ENCODE results near the gene NAA38. TPM values are rescaled to one million over a fixed set of nuclear protein-coding genes. Genes with fewer than 3 reads are reported as not detected.
"Not testable (repeated sequence)": the region's sequence is repeated elsewhere in the genome, so short reads cannot be mapped to it uniquely, and the experiment has no call there.

Gene NAA38
- polyA plus RNA-seq, 3 donors, result 64.5 to 134 (median 104) TPM

DNA sequence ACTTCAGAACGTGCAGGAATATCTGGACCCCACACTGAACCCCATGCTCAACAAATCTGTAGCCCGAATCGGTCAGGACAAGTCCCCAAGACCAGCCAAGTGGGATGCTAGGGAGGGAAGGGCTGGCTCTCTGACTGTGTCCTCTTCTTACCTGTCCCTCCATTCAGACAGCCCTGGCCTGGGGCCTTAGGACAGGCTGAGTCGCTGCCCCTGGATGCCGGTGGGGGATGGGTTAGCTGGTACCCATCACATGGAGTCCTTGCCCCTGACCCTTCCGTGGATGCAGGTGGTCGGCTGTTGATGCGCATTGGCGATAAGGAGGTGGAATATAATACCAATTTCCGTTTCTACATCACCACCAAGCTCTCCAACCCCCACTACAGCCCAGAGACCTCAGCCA lies 39.3 kb downstream of the NAA38 start:
- no peak for DNase-seq (ENCODE audit: extremely low read depth in 1 of 11, low read depth in 9 of 11, low spot score in 4 of 11)

- no peak for DNase-seq (ENCODE audit: extremely low read depth in 1 of 11, low read depth in 9 of 11, low spot score in 4 of 11)
Measured at GRCh38 chr17:7817643-7817964, 39.8 kb downstream of the NAA38 start.

DNA sequence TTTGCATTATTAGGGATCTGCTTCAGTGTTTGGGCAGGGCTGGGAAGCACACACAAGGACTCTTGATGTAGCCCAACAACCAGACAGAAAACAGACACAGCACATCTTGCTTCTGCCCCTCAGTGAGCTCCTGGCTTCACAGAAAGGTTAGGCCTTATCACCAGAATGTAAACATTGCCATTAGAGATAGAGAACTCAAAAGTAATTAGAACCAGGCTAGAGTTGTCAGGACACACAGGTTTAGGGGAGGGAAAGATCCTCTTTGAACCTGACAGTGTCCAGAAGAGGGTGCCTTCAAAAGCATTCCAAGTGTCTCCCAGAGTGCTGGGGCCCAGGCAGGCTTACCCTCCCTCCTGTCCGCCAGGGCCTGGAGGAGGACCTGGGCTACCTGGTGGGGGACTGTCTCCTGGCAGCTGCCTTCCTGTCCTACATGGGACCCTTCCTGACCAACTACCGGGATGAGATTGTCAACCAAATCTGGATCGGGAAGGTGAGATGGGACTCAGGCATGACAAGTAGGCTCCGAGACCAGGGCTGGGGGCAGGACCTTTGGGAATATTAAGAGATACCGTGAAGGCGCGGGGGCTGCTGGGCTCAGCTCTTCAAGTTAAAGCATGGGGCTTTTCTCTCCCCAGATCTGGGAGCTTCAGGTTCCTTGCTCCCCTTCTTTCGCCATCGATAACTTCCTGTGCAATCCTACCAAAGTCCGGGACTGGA lies 40.3 kb downstream of the NAA38 start:
- no peak for DNase-seq (ENCODE audit: extremely low read depth in 1 of 11, low read depth in 9 of 11, low spot score in 4 of 11)

- no peak for DNase-seq (ENCODE audit: extremely low read depth in 1 of 11, low read depth in 9 of 11, low spot score in 4 of 11)
Measured at GRCh38 chr17:7814969-7815368, 42.4 kb downstream of the NAA38 start.

- no peak for DNase-seq (ENCODE audit: extremely low read depth in 1 of 11, low read depth in 9 of 11, low spot score in 4 of 11)
Measured at GRCh38 chr17:7811251-7811650, 46.1 kb downstream of the NAA38 start.

DNA sequence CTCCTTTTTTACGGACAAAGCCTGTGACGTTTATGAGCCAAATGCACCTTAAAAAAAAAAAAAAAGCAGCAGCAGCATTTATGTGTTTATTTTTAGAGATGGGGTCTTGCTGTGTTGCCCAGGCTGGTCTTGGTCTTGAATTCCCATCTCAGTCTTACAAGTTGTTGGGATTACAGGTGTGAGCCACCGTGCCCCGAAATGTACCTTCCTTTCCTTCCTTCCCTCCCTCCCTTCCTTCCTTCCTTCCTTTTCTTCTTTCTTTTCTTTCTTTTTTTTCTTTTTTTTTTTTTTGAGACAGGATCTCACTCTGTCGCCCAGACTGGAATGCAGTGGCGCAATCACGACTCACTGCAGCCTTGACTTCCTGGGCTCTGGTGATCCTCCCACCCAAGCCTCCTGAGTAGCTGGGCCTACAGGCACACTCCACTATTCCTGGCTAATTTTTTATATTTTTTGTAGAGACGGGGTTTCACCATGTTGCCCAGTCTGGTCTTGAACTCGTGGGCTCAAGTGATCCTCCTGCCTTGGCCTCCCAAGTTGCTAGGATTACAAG lies 47.5 kb downstream of the NAA38 start:
- DNase-seq (ENCODE audit: extremely low read depth in 1 of 11, low read depth in 9 of 11, low spot score in 4 of 11), result not testable (repeated sequence)

DNA sequence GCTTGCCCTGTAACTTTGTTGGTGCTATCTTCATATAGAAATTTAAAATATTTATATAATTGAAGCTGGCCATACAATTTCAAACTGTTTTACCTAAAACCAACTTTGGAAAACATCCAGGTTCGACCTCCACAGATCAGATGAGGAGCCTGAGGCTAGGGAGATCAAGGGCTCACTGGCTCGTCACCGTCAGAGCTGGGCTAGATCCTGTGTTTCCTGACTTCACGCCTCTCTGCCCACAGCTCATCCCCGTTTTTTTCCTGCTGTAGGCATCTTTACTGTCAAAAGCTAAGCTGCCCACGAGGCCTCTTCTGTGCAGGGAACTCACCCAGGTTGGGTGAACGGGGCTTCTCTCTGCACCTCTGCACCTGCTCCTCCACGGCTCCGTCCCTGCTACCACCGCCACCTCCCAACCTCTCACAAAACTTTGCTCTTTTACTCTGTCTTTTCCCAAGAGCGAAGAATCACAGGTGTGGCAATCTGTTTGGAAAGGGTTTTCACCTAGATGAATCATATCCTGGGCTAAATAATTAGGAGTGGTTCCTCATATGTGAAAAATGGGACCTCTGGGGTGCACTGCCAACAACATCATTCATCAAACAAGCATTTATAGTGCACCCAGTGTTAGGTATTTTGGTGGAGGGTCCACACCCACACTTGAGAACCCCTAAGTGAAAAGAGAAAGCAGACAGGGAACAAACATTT lies 48.1 kb downstream of the NAA38 start:
- DNase-seq (ENCODE audit: extremely low read depth in 1 of 11, low read depth in 9 of 11, low spot score in 4 of 11), result no peak

DNA sequence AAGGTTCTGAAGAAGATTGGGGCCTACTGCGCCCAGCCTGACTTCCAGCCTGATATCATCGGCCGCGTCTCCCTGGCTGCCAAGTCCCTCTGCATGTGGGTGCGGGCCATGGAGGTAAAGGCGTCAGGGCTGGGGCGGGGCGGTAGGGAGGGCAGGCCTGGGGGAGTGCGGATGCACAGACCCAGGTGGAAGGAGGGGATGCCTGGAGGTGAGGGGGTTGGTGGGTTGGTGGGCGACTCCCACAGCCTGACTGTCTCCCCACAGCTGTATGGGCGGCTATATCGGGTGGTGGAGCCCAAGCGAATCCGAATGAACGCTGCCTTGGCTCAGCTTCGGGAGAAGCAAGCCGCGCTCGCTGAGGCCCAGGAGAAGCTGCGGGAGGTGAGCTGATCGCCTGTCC lies 50.2 kb downstream of the NAA38 start:
- DNase-seq (ENCODE audit: extremely low read depth in 1 of 11, low read depth in 9 of 11, low spot score in 4 of 11), result no peak

Other genes with a start within 250 kb of the NAA38 start
- gene FXR2, start 242.7 kb downstream of the NAA38 start, polyA plus RNA-seq (ENCODE audit: insufficient read length in 3 of 3), result 10 to 100 TPM; 49.6 to 51.8 (median 51.3) TPM
- gene SAT2, start 229.7 kb downstream of the NAA38 start, polyA plus RNA-seq (ENCODE audit: insufficient read length in 3 of 3), result 100 to 1,000 TPM; 141 to 156 (median 145) TPM
- 1 to 10 TPM; 3.4 to 4.7 (median 4.0) TPM for gene SHBG, start 227.4 kb downstream of the NAA38 start, polyA plus RNA-seq (ENCODE audit: insufficient read length in 3 of 3)
- 10 to 100 TPM; 20.7 to 22.9 (median 21.0) TPM for gene ATP1B2, start 206.6 kb downstream of the NAA38 start, polyA plus RNA-seq (ENCODE audit: insufficient read length in 3 of 3)
- gene TP53, start 170.1 kb downstream of the NAA38 start, polyA plus RNA-seq (ENCODE audit: insufficient read length in 3 of 3), result 10 to 100 TPM; 70.5 to 75.4 (median 73.3) TPM
- gene WRAP53, start 169.1 kb downstream of the NAA38 start, polyA plus RNA-seq (ENCODE audit: insufficient read length in 3 of 3), result 10 to 100 TPM; 12.4 to 15.3 (median 12.9) TPM
- 10 to 100 TPM; 19.9 to 27.6 (median 21.5) TPM for gene EFNB3, start 152.4 kb downstream of the NAA38 start, polyA plus RNA-seq (ENCODE audit: insufficient read length in 3 of 3)
- gene DNAH2, start 139.8 kb downstream of the NAA38 start, polyA plus RNA-seq (ENCODE audit: insufficient read length in 3 of 3), result under 1 TPM; 0.26 to 0.32 (median 0.29) TPM
- gene KDM6B, start 23.3 kb downstream of the NAA38 start, polyA plus RNA-seq (ENCODE audit: insufficient read length in 3 of 3), result 10 to 100 TPM; 20.9 to 35.4 (median 28.3) TPM
- 10 to 100 TPM; 22.5 to 30.2 (median 24.3) TPM for gene TMEM88, start 2.5 kb downstream of the NAA38 start, polyA plus RNA-seq (ENCODE audit: insufficient read length in 3 of 3)
- 10 to 100 TPM; 23.4 to 29.0 (median 26.2) TPM for gene CYB5D1, start 444 bp upstream of the NAA38 start, polyA plus RNA-seq (ENCODE audit: insufficient read length in 3 of 3)
- gene CHD3, start 31.2 kb upstream of the NAA38 start, polyA plus RNA-seq (ENCODE audit: insufficient read length in 3 of 3), result 100 to 1,000 TPM; 168 to 213 (median 199) TPM
- 1 to 10 TPM; 3.8 to 4.8 (median 4.1) TPM for gene RNF227, start 58.7 kb upstream of the NAA38 start, polyA plus RNA-seq (ENCODE audit: insufficient read length in 3 of 3)
- gene KCNAB3, start 72.3 kb upstream of the NAA38 start, polyA plus RNA-seq (ENCODE audit: insufficient read length in 3 of 3), result 10 to 100 TPM; 10.6 to 17.1 (median 14.9) TPM
- 100 to 1,000 TPM; 126 to 151 (median 146) TPM for gene TRAPPC1, start 74.4 kb upstream of the NAA38 start, polyA plus RNA-seq (ENCODE audit: insufficient read length in 3 of 3)
- gene CNTROB, start 74.6 kb upstream of the NAA38 start, polyA plus RNA-seq (ENCODE audit: insufficient read length in 3 of 3), result 10 to 100 TPM; 52.5 to 66.4 (median 55.7) TPM
- gene GUCY2D, start 145.1 kb upstream of the NAA38 start, polyA plus RNA-seq (ENCODE audit: insufficient read length in 3 of 3), result under 1 TPM; 0.26 to 0.78 (median 0.47) TPM
- 1 to 10 TPM; 1.0 to 1.3 (median 1.1) TPM for gene ALOX15B, start 181.5 kb upstream of the NAA38 start, polyA plus RNA-seq (ENCODE audit: insufficient read length in 3 of 3)
- 1 to 10 TPM in 1 of 3 donors, under 1 TPM in 2; 0.66 to 1.5 (median 0.72) TPM for gene ALOX12B, start 230.2 kb upstream of the NAA38 start, polyA plus RNA-seq (ENCODE audit: insufficient read length in 3 of 3)